Spleen (tissue), 11 donors: ENCODE data around the gene AP5B1. TPM values are rescaled to one million over a fixed set of nuclear protein-coding genes. Genes with fewer than 3 reads are reported as not detected.

Experiments used
- DNase-seq: peaks from one replicate; pipeline ENCODE4 v3.0.0-alpha.2; 2020
- H3K27ac ChIP-seq, 8 donors: fragments of 200-600 bp; sonication (generic) in 7 of 8; 1 replicate in 4 of 8; 2 replicates in 4 of 8; pipeline versions ENCODE4 v1.5.0 to v1.8.0; 2016 to 2021; ENCODE audit warnings: inconsistent platforms in 4 of 8, mild to moderate bottlenecking in 4 of 8, moderate library complexity in 1 of 8
- H3K27me3 ChIP-seq, 7 donors: fragments of 200-600 bp; sonication (generic) in 6 of 7; replicated peaks in 1 of 7; 1 replicate in 4 of 7; 2 replicates in 3 of 7; pipeline versions ENCODE4 v1.5.0 to v1.8.0; 2016 to 2021; ENCODE audit warnings: inconsistent platforms in 3 of 7, mild to moderate bottlenecking in 1 of 7
- H3K36me3 ChIP-seq, 6 donors: fragments of 200-600 bp; sonication (generic) in 5 of 6; 1 replicate in 4 of 6; 2 replicates in 2 of 6; pipeline versions ENCODE4 v1.5.0 to v1.8.0; 2016 to 2021; ENCODE audit warnings: inconsistent platforms in 2 of 6
- H3K4me1 ChIP-seq, 6 donors: fragments of 200-600 bp; sonication (generic) in 5 of 6; 1 replicate in 3 of 6; 2 replicates in 3 of 6; pipeline versions ENCODE4 v1.5.0 to v1.8.0; 2016 to 2021; ENCODE audit warnings: inconsistent platforms in 3 of 6
- H3K4me3 ChIP-seq, 8 donors: fragments of 200-600 bp; sonication (generic) in 7 of 8; 1 replicate in 4 of 8; 2 replicates in 4 of 8; pipeline versions ENCODE4 v1.5.0 to v1.8.0; 2016 to 2021; ENCODE audit warnings: inconsistent platforms in 4 of 8, mild to moderate bottlenecking in 4 of 8, moderate library complexity in 2 of 8
- H3K9me3 ChIP-seq, 8 donors: fragments of 200-600 bp; sonication (generic) in 7 of 8; 1 replicate in 4 of 8; 2 replicates in 4 of 8; pipeline versions ENCODE4 v1.5.0 to v1.8.0; 2016 to 2021; ENCODE audit warnings: inconsistent platforms in 4 of 8
- POLR2A ChIP-seq, 3 donors: fragments of 450-650 bp; IDR thresholded peaks; one replicate each; pipeline ENCODE4 v1.5.1; 2017; ENCODE audit warnings: antibody characterized with exemption in 3 of 3, mild to moderate bottlenecking in 1 of 3
- POLR2AphosphoS5 ChIP-seq, 3 donors: sonication (generic); formaldehyde crosslinking; IDR thresholded peaks; one replicate each; pipeline ENCODE4 v1.5.1; 2017; ENCODE audit warnings: antibody characterized with exemption in 3 of 3
- WGBS, 5 donors: extraction: QIAGEN DNeasy Blood & Tissue Kit in 3 of 5; methylation state at CpG; one replicate each; pipeline versions ENCODE4 v1.1.5 to v1.1.7; 2013 to 2018; 5-methylcytosine and 5-hydroxymethylcytosine counted together
- intact Hi-C: fragments of 100-400 bp; cut with DNase I; formaldehyde crosslinking; loops from one replicate; pipeline ENCODE4 v1.15.0; 2023; ENCODE audit warnings: low total_unique reads
- polyA plus RNA-seq, 3 donors: library from polyadenylated mRNA; stranded (reverse); fragments of 200-250 nt; gene quantifications; one replicate each; pipeline ENCODE4 v1.2.1, GENCODE V29; 2013
- total RNA-seq, 7 donors: library from RNA; depleted of rRNA in 3 of 7; stranded (reverse); fragments of >200 nt in 3 of 7; fragmentation: NEBNext Ultra II Directional in 4 of 7; extraction: Animal tissue kit (Norgen Biotek cat#: 25700) in 4 of 7; gene quantifications; one replicate each; pipeline versions ENCODE4 v1.1.0 to v1.2.1, GENCODE V29; 2016 to 2021
- TF ChIP-seq, protein P1 (sequence below), 11 experiments: fragments of 200-600 bp in 7 of 11; fragments of 450-650 bp in 4 of 11; sonication (generic) in 4 of 11; IDR thresholded peaks in 8 of 11; conservative IDR thresholded peaks in 3 of 11; 1 replicate in 7 of 11; 2 replicates in 4 of 11; pipeline versions ENCODE4 v1.4.0 to v1.8.0; 2016 to 2021; ENCODE audit warnings: antibody characterized with exemption in 11 of 11, inconsistent platforms in 4 of 11, mild to moderate bottlenecking in 1 of 11
- donor health status: healthy with polysubstance abuse.
- donor health status: DM: no; HTN: no; CAD: no; lungs with moderate emphysema.
- donor health status: DM: no; HTN: no; CAD: no.
- donor health status: Bipolar disorder and iron deficiency.
- donor health status: healthy.
- donor health status: DM: no; HTN: no; CAD: no.
- donor health status: DM: yes; HTN: yes; CAD: no.

Gene AP5B1
- total and polyA plus RNA-seq, 10 donors, result 2.8 to 58.9 (median 29.8) TPM

- no peaks in the 10 kb centered on the region for H3K36me3 ChIP-seq
- DNase-seq, result no peak
Observed at GRCh38 chr11:65809496-65809895, 28.7 kb upstream of the AP5B1 start.

GRCh38 chr11:65808744-65809341 is 28.1 kb upstream of the AP5B1 start:
- H3K4me1 ChIP-seq, result peaks cover 0 to 16% (median 3%) of the 10 kb centered on the region in 6 donors
- no peaks in the 10 kb centered on the region for H3K36me3 ChIP-seq
- no peak for DNase-seq
- no peak for TF ChIP-seq POLR2AphosphoS5 (IDR thresholded peaks at IDR 0.05)
- no peak for TF ChIP-seq POLR2A (IDR thresholded peaks at IDR 0.05)
- TF ChIP-seq, protein P1, sequence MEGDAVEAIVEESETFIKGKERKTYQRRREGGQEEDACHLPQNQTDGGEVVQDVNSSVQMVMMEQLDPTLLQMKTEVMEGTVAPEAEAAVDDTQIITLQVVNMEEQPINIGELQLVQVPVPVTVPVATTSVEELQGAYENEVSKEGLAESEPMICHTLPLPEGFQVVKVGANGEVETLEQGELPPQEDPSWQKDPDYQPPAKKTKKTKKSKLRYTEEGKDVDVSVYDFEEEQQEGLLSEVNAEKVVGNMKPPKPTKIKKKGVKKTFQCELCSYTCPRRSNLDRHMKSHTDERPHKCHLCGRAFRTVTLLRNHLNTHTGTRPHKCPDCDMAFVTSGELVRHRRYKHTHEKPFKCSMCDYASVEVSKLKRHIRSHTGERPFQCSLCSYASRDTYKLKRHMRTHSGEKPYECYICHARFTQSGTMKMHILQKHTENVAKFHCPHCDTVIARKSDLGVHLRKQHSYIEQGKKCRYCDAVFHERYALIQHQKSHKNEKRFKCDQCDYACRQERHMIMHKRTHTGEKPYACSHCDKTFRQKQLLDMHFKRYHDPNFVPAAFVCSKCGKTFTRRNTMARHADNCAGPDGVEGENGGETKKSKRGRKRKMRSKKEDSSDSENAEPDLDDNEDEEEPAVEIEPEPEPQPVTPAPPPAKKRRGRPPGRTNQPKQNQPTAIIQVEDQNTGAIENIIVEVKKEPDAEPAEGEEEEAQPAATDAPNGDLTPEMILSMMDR (IDR thresholded peaks at IDR 0.05 in 8 of 11, conservative IDR thresholded peaks at IDR 0.05 in 3 of 11), result no peak
- H3K27me3 ChIP-seq, result peaks cover 0 to 39% (median 4%) of the 10 kb centered on the region in 7 donors
- 76 to 87% (median 86%) methylated on average over 20 of the region's 20 CpGs for WGBS, 5 donors
- no peak overlapping the region for H3K4me3 ChIP-seq
- no peaks in the 10 kb centered on the region for H3K9me3 ChIP-seq
- no peak overlapping the region for H3K27ac ChIP-seq
- intact Hi-C loops, result no loop called here

More at GRCh38 chr11:65809496-65809895, 28.7 kb upstream of the AP5B1 start:
- Histone ChIP-seq H3K9me3 (no peaks in the 10 kb centered on the region), H3K27ac (no peak overlapping the region), H3K27me3 (peaks cover 0 to 33% (median 0%) of the 10 kb centered on the region in 7 donors), H3K4me1 (peaks cover 0 to 10% (median 3%) of the 10 kb centered on the region in 6 donors), H3K4me3 (no peak overlapping the region)
- 75 to 86% (median 83%) methylated on average over 9 of the region's 9 CpGs for WGBS, 5 donors
- intact Hi-C loops, result no loop called here
- no peak for TF ChIP-seq POLR2AphosphoS5 (IDR thresholded peaks at IDR 0.05)
- no peak for TF ChIP-seq POLR2A (IDR thresholded peaks at IDR 0.05)
- TF ChIP-seq, protein P1 (IDR thresholded peaks at IDR 0.05 in 8 of 11, conservative IDR thresholded peaks at IDR 0.05 in 3 of 11), result no peak

GRCh38 chr11:65806979-65807378 is 26.2 kb upstream of the AP5B1 start:
- intact Hi-C loops, result no loop called here
- Histone ChIP-seq H3K27me3 (peaks cover 0 to 58% (median 11%) of the 10 kb centered on the region in 7 donors), H3K36me3 (no peaks in the 10 kb centered on the region), H3K9me3 (no peaks in the 10 kb centered on the region), H3K4me3 (no peak overlapping the region), H3K27ac (no peak overlapping the region), H3K4me1 (peaks cover 0 to 23% (median 8%) of the 10 kb centered on the region in 6 donors)
- TF ChIP-seq, protein P1 (IDR thresholded peaks at IDR 0.05 in 8 of 11, conservative IDR thresholded peaks at IDR 0.05 in 3 of 11), result no peak
- DNase-seq, result no peak
- WGBS, 5 donors, result 66 to 91% (median 69%) methylated on average over 6 of the region's 6 CpGs

GRCh38 chr11:65803797-65804492 is 23.2 kb upstream of the AP5B1 start:
- DNase-seq, result no peak
- H3K27ac ChIP-seq, result no peak overlapping the region

More at GRCh38 chr11:65803797-65804492, 23.2 kb upstream of the AP5B1 start:
- Histone ChIP-seq H3K27me3 (peaks cover 0 to 79% (median 21%) of the 10 kb centered on the region in 7 donors), H3K4me3 (peak overlapping the region in 2 of 8 donors; percentile 19 to 35), H3K4me1 (peaks cover 0 to 20% (median 7%) of the 10 kb centered on the region in 6 donors), H3K36me3 (no peaks in the 10 kb centered on the region), H3K9me3 (no peaks in the 10 kb centered on the region)
- intact Hi-C loops, result no loop called here
- WGBS, 5 donors, result 47 to 63% (median 57%) methylated on average over 15 to 21 of the region's 21 CpGs
- no peak for TF ChIP-seq POLR2A (IDR thresholded peaks at IDR 0.05)
- peak in 1 of 3 donors; percentile 20 for TF ChIP-seq POLR2AphosphoS5 (IDR thresholded peaks at IDR 0.05)
